Measurements from ENCODE around the gene LIX1L.
A peak's percentile ranks its signal among the peaks of the same experiment; 100 is the strongest.

DNA sequence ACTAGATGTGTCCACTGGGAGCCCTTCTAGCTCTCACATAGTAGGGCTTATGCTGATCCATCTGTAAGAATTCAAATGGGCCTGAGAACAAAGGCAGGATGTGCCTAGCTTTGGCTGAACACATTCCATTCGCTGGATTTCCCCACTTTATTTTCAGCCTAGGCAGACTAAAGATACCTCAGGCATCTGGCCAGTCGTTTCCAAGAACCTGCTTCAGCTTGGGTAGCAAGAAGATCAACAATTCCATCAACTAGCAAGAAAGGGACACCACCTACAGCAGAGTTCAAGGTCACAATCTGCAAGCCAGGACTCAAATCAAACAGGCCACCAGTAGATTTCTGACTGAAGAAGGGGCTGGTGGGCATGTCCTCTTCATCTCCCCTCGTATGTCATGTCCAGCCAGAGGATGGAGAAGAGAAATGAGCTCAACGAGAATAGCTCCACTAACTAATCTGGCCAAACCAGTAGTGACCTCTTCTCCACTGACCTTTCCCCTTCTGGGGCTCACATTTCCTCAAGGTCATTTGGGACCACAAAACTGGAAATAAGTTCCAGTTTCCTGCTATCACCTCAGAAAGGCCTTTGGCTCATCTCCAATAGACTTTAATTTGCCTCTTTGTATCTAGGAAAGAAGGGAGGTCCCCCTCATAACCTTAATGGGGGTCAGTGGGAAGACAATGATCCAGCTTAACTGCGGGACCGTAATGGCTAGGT, 24.4 kb upstream of the LIX1L start:
- no peak for TF ChIP-seq CTCF (IDR thresholded peaks at IDR 0.05)
- no peak for TF ChIP-seq POLR2A (IDR thresholded peaks at IDR 0.05)
- peak; percentile 11 to 31 (median 15) for TF ChIP-seq POLR2AphosphoS5 (IDR thresholded peaks at IDR 0.05)
